NT2/D1 (cell line): ENCODE measurements around the gene RGS14.

Experiments
- YY1 ChIP-seq: IDR thresholded peaks from 2 replicates; pipeline ENCODE4 v1.6.1; 2011; ENCODE audit not compliant: insufficient read length, insufficient read depth
- ZNF274 ChIP-seq: IDR thresholded peaks from 2 replicates; pipeline ENCODE4 v1.6.1; 2011; ENCODE audit warnings: mild to moderate bottlenecking, low read depth, low read length

- no peak for TF ChIP-seq YY1
- TF ChIP-seq ZNF274, result no peak
Measured at GRCh38 chr5:177349362-177349647, 8.4 kb upstream of the RGS14 start.
